ENCODE results near the gene NTRK1.

The NTRK1 gene

GRCh38 chr1:156929596-156930238 is 69.1 kb downstream of the NTRK1 start:
- no peaks in the 10 kb centered on the region for H3K9me3 ChIP-seq (ENCODE audit: control insufficient read depth in 1 of 2, low read length in 2 of 2)
- no peak overlapping the region for H3K27ac ChIP-seq (ENCODE audit: low read depth, low read length)
- peaks cover 36 to 37% of the 10 kb centered on the region in 2 donors for H3K27me3 ChIP-seq (ENCODE audit: control insufficient read depth in 1 of 2, insufficient read depth in 2 of 2, low read length in 2 of 2)
- peaks cover 5 to 18% of the 10 kb centered on the region in 2 donors for H3K4me1 ChIP-seq (ENCODE audit: control insufficient read depth in 1 of 2, insufficient read depth in 2 of 2, low read length in 2 of 2)
- H3K36me3 ChIP-seq (ENCODE audit: control insufficient read depth in 1 of 2, insufficient read depth in 2 of 2, low read length in 2 of 2), result no peaks in the 10 kb centered on the region
- H3K4me3 ChIP-seq (ENCODE audit: low read depth in 1 of 2, low read length in 2 of 2), result no peak overlapping the region
- H3K9ac ChIP-seq (ENCODE audit: low read depth in 1 of 2, low read length in 2 of 2), result no peak overlapping the region

GRCh38 chr1:156930483-156930882 is 69.8 kb downstream of the NTRK1 start:
- Histone ChIP-seq H3K27me3 (ENCODE audit: control insufficient read depth in 1 of 2, insufficient read depth in 2 of 2, low read length in 2 of 2) (peaks cover 28 to 30% of the 10 kb centered on the region in 2 donors), H3K27ac (ENCODE audit: low read depth, low read length) (no peak overlapping the region), H3K9ac (ENCODE audit: low read depth in 1 of 2, low read length in 2 of 2) (no peak overlapping the region), H3K9me3 (ENCODE audit: control insufficient read depth in 1 of 2, low read length in 2 of 2) (no peaks in the 10 kb centered on the region), H3K4me1 (ENCODE audit: control insufficient read depth in 1 of 2, insufficient read depth in 2 of 2, low read length in 2 of 2) (peaks cover 5 to 18% of the 10 kb centered on the region in 2 donors), H3K36me3 (ENCODE audit: control insufficient read depth in 1 of 2, insufficient read depth in 2 of 2, low read length in 2 of 2) (peaks cover under 1 to 6% of the 10 kb centered on the region in 2 donors), H3K4me3 (ENCODE audit: low read depth in 1 of 2, low read length in 2 of 2) (no peak overlapping the region)

All from duodenal mucosa (tissue), 2 donors.